Measurements from ENCODE around the gene FBLN5.
"Not testable (repeated sequence)": the region's sequence is repeated elsewhere in the genome, so short reads cannot be mapped to it uniquely, and the experiment has no call there.

The FBLN5 gene

DNA sequence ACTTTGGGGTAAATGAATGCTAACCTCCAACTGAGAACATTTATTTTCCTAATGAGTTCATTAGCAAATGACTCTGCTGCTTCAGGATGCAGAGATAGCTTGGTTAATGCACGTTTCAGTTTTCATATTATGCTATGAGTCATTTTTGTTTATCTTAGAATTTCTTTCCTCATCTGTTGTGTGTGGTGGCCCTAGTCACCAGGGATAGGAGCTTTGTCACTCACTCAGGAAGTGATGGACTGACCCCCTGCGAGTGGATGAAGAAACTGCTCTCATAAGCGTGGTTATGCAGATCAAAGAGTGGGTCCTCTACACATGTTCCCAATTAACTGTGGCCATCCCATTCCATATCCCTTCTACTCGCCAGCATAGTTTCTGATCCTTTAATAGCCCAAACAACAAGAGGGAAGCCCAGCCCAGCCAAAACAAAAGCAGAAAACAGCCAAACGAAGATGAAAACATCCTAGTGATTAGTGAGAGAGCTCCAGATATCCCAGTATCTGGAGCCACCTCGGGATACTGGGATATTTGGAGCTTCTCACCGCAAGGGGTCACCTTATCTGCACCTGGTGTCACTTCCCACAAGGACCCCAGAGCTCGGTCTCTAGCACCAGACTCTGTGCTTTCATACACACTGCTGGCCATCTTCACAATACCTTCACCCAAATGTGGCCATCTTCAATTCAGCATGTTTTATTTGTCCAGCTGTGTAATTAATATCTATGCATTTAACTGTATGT lies 88.8 kb downstream of the FBLN5 start:
- no peak for DNase-seq

DNA sequence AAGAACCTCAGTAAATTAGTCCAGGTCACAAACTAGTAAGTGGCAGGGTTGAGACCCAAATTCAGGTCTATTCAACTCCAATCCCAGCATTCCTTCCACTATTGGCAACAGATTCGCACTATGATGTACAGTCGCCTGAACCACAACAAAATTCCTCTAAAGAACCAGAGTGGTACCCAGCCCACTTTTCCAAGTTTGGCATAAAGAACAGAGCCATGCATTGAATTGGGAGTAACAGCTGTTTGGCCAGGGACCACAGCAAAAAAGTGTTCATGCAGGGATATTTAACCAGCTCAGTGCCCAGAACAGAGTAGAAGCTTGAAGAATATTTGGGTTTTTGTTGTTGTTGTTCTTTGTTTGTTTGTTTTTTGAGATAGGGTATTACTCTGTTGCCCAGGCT lies 89.9 kb downstream of the FBLN5 start:
- DNase-seq = no peak

GRCh38 chr14:91854327-91854934 lies 93.1 kb downstream of the FBLN5 start:
- no peak for DNase-seq

DNA sequence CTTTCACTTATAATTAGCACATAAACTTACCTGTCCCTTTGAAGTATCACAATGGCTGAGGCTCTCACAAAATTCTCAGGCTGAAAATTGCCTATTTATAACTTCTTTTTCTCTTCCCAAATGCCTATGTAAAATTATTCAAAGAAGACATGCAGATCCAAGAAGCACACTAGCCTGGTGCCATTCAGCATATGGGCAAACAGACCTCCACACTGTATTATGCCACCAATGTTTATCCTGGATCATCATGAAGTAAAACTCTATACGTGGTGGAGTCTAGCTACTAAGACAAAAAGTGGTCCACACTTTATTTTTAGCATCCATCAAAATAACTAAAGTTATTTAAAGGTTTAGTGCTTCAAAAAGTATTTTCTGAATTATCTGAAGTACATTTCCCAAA lies 95.9 kb downstream of the FBLN5 start:
- DNase-seq = no peak

DNA sequence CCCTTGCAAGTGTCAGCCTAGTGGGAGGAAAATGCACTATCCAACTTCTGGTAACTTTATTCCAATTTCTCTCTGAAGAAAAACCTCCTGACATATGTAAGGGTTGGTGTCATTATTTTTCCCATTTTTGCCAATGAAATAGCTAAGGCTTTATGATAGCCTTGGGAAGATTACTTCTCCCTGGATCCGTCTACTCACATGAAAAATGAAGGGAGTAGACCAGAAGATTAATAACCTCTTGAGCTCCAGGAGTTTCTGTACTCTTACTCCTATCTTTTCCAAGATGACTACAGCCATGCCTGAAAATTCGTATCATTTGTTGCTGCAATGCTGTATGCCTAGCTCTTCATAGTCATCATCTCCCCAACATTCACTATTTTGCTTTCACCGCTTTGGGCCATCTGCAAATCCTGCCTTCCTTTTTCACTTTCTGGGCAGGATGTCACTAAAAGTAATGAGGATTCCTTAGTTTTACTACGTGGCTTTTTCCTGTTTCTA lies 98.9 kb downstream of the FBLN5 start:
- no peak for DNase-seq

GRCh38 chr14:91847693-91848092 lies 99.8 kb downstream of the FBLN5 start:
- DNase-seq = no peak

DNA sequence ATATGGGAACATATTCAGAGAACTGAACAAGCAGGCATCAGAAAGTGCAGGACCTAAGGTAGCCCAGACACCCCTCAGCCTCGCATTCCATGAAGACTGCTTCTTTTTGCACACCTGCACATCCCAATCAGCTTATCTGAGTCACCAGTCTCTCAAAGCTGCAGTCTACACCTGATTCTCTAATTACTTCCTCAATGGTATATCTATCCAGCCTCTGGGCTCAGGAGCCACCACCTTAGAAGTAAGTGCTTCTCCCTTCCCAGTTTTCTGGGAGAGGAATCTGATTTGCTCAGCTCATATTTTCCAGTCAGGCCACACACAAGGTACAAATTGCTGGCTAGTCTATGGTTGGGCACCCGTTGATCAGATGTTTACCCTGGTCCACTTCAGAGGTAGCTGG lies 101.8 kb downstream of the FBLN5 start:
- DNase-seq = no peak

- not testable (repeated sequence) for DNase-seq
These were observed 102.4 kb downstream of the FBLN5 start for GRCh38 chr14:91845056-91845455.

- no peak for DNase-seq
These were observed 103.5 kb downstream of the FBLN5 start for GRCh38 chr14:91844029-91844428.

- DNase-seq = no peak
These were observed 104.1 kb downstream of the FBLN5 start for GRCh38 chr14:91843437-91843836.

GRCh38 chr14:91841065-91841464 lies 106.4 kb downstream of the FBLN5 start:
- no peak for DNase-seq

- DNase-seq = no peak
These were observed 107.7 kb downstream of the FBLN5 start for GRCh38 chr14:91839749-91840148.

GRCh38 chr14:91837076-91837475 lies 110.4 kb downstream of the FBLN5 start:
- DNase-seq = no peak

DNA sequence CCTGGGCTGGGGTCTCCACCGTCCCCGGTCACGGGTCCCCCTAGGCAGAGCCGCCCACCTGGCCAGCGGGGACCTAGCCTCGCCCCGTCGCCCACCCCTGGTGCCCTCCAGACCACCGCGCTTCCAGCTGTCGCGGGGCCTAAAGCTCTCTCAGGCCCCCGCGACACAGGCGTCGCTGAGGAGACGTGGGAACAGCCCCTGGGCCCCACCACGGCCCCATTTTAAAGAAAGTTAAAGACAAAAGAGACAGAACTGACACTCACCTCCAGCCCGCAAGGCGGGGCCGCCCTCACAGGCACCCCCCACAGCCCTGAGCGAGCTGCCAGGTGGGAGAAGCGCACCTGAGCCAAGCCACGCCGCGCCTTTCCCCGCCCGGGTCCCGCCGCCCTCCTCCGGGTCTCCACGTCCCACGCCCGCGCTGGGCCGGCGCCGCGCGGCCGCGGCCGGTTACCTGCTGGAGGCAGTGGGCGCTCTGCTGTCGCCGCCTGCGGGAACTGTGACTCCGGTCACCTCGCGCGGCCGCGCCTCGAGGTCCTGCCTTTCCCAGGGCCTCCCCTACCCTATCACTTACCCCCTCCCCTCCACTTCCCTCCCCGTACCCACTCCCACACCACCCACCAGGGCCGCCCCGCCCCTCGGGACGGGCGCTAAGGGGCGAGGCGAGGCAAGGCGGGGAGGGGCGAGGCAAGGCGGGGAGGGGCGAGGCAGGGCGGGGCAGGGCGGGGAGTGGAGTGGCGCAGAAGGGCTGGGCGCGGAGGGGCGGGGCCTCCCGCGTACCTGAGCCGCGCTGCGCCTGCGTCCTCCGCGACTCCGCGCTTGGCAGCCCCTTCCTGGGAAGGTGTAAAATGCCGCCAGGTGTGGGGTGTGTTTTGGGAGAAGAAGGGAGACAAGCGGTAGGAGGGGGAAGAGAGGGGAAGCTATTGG lies 111.3 kb downstream of the FBLN5 start:
- DNase-seq = peak; percentile 84

GRCh38 chr14:91835197-91835919 lies 112.1 kb downstream of the FBLN5 start:
- DNase-seq = no peak

GRCh38 chr14:91834571-91834970 lies 112.9 kb downstream of the FBLN5 start:
- DNase-seq = no peak

GRCh38 chr14:91831337-91831736 lies 116.2 kb downstream of the FBLN5 start:
- no peak for DNase-seq

GRCh38 chr14:91830777-91831176 lies 116.7 kb downstream of the FBLN5 start:
- no peak for DNase-seq

DNA sequence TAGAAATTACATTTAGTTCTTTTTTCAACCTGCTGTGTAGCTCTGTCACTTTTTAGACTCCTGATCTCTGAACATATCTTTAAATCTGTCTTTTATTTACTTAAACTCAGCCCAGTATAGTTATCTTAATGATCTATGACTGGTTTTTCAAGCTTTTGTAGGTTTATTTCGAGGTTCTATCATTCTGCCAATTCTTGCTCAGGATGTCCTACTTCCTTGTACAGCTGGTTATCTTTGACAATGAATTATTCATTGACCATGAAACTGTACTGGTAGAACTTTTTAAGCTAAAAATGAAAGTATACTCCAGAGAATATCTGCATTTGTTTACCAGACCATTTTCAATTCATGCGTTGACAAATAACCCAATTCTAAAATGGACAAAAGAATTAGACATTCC lies 118.0 kb downstream of the FBLN5 start:
- DNase-seq = no peak

GRCh38 chr14:91827746-91828145 lies 119.7 kb downstream of the FBLN5 start:
- DNase-seq = no peak
